Activated B cell treated with CpG ODN at 0.5 μM for 24 hours (primary cell): ENCODE data around the gene MRPS34. TPM values are rescaled to one million over a fixed set of nuclear protein-coding genes. Genes with fewer than 3 reads are reported as not detected.
"Not testable (repeated sequence)": the region's sequence is repeated elsewhere in the genome, so short reads cannot be mapped to it uniquely, and the experiment has no call there.

Experiments used
- ATAC-seq: fragments of 200-7000 bp; cut with Tn5 transposase; one replicate; pipeline ENCODE4 v1.10.0; 2021; ENCODE audit warnings: low read depth, mild to moderate bottlenecking, moderate library complexity
- CTCF ChIA-PET: fragments of 350-600 bp; sonication (Branson Sonifier 250); formaldehyde crosslinking; loops from one replicate; lab custom pipeline; 2021; ENCODE audit warnings: antibody characterized with exemption; lab: Charles Lee
- POLR2A ChIA-PET: fragments of 350-600 bp; sonication (Branson Sonifier 250); formaldehyde crosslinking; loops from one replicate; lab custom pipeline; 2021; ENCODE audit warnings: antibody characterized with exemption; lab: Charles Lee
- DNase-seq: peaks from one replicate; pipeline ENCODE4 v3.0.0; 2022
- H3K27ac Mint-ChIP-seq: one replicate; pipeline ENCODE4 v1.8.0; 2020; ENCODE audit warnings: mixed read lengths
- H3K27me3 Mint-ChIP-seq: one replicate; pipeline ENCODE4 v1.8.0; 2021; ENCODE audit warnings: mixed read lengths
- H3K36me3 Mint-ChIP-seq: one replicate; pipeline ENCODE4 v1.8.0; 2021; ENCODE audit warnings: low read depth, mixed read lengths
- H3K4me1 Mint-ChIP-seq: one replicate; pipeline ENCODE4 v1.8.0; 2021; ENCODE audit warnings: mixed read lengths
- H3K4me3 Mint-ChIP-seq: one replicate; pipeline ENCODE4 v1.8.0; 2020; ENCODE audit warnings: mild to moderate bottlenecking, mixed read lengths
- H3K9me3 Mint-ChIP-seq: one replicate; pipeline ENCODE4 v1.8.0; 2020; ENCODE audit warnings: mixed read lengths
- intact Hi-C: fragments of 100-400 bp; cut with micrococcal nuclease; formaldehyde crosslinking; loops from one replicate; pipeline ENCODE4 v1.15.1; 2024
- total RNA-seq: library from RNA; stranded (reverse); gene quantifications from 2 replicates; pipeline ENCODE4 v1.2.3, GENCODE V29; 2022
- TF ChIP-seq, protein P1 (sequence below): fragments of 200-600 bp; IDR thresholded peaks from one replicate; pipeline ENCODE4 v1.8.0; 2022; ENCODE audit warnings: antibody characterized with exemption, mild to moderate bottlenecking

The MRPS34 gene
- total RNA-seq, 1 donor from 2014 or later, result 60.9 TPM

- Mint-ChIP-seq H3K27me3 (no peaks in the 10 kb centered on the region), H3K4me1 (no peaks in the 10 kb centered on the region), H3K9me3 (no peaks in the 10 kb centered on the region), H3K27ac (no peak overlapping the region), H3K4me3 (no peak overlapping the region), H3K36me3 (peaks cover 27% of the 10 kb centered on the region)
- ChIA-PET CTCF (no interaction called here), POLR2A (interaction anchor here (0.6 kb wide), 2 partner anchors 23 to 420 kb away, joined by 3 to 11 read pairs; no protein-coding TSS in a partner anchor)
- DNase-seq (no peak), ATAC-seq (no peak)
- intact Hi-C loops, result no loop called here
- TF ChIP-seq, protein P1, sequence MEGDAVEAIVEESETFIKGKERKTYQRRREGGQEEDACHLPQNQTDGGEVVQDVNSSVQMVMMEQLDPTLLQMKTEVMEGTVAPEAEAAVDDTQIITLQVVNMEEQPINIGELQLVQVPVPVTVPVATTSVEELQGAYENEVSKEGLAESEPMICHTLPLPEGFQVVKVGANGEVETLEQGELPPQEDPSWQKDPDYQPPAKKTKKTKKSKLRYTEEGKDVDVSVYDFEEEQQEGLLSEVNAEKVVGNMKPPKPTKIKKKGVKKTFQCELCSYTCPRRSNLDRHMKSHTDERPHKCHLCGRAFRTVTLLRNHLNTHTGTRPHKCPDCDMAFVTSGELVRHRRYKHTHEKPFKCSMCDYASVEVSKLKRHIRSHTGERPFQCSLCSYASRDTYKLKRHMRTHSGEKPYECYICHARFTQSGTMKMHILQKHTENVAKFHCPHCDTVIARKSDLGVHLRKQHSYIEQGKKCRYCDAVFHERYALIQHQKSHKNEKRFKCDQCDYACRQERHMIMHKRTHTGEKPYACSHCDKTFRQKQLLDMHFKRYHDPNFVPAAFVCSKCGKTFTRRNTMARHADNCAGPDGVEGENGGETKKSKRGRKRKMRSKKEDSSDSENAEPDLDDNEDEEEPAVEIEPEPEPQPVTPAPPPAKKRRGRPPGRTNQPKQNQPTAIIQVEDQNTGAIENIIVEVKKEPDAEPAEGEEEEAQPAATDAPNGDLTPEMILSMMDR, result no peak
These were observed 32.0 kb downstream of the MRPS34 start for GRCh38 chr16:1740781-1741490.

DNA sequence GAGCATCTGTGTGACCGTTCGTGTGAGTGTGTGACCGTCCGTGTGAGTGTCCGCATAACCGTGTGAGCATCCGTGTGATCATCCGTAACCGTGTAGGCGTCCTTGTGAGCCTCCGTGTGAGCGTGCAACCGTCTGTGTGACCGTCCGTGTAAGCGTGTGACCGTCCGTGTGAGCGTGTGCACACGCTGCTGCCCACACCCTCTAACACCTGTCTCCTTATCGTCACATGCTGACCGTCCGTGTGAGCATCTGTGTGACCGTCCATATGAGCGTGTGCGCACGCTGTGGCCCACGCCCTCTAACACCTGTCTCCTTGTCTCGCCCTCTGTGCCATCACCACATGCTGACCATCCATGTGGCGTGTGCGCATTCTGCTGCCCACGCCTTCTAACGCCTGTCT, 32.7 kb downstream of the MRPS34 start:
- Mint-ChIP-seq H3K9me3 (no peaks in the 10 kb centered on the region), H3K4me3 (no peak overlapping the region), H3K36me3 (peaks cover 21% of the 10 kb centered on the region), H3K27ac (no peak overlapping the region), H3K4me1 (no peaks in the 10 kb centered on the region), H3K27me3 (no peaks in the 10 kb centered on the region)
- ATAC-seq, result no peak
- intact Hi-C loops, result no loop called here
- no peak for DNase-seq
- ChIA-PET CTCF (no interaction called here), POLR2A (no interaction called here)
- TF ChIP-seq, protein P1, result no peak

GRCh38 chr16:1734816-1735215, 38.1 kb downstream of the MRPS34 start:
- peaks cover 30% of the 10 kb centered on the region for H3K36me3 Mint-ChIP-seq
- TF ChIP-seq, protein P1, result no peak
- H3K4me1 Mint-ChIP-seq, result no peaks in the 10 kb centered on the region
- no peaks in the 10 kb centered on the region for H3K27me3 Mint-ChIP-seq
- ATAC-seq (no peak), DNase-seq (no peak)
- H3K9me3 Mint-ChIP-seq, result no peaks in the 10 kb centered on the region
- ChIA-PET POLR2A (no interaction called here), CTCF (no interaction called here)
- no peak overlapping the region for H3K4me3 Mint-ChIP-seq
- H3K27ac Mint-ChIP-seq, result no peak overlapping the region
- intact Hi-C loops, result no loop called here

- ATAC-seq (no peak), DNase-seq (no peak)
- intact Hi-C loops, result no loop called here
- H3K36me3 Mint-ChIP-seq, result peaks cover 37% of the 10 kb centered on the region
- CTCF ChIA-PET, result no interaction called here
- H3K4me3 Mint-ChIP-seq, result no peak overlapping the region
- POLR2A ChIA-PET, result no interaction called here
- H3K27ac Mint-ChIP-seq, result no peak overlapping the region
- H3K4me1 Mint-ChIP-seq, result no peaks in the 10 kb centered on the region
- TF ChIP-seq, protein P1, result no peak
- no peaks in the 10 kb centered on the region for H3K27me3 Mint-ChIP-seq
- no peaks in the 10 kb centered on the region for H3K9me3 Mint-ChIP-seq
These were observed 38.8 kb downstream of the MRPS34 start for GRCh38 chr16:1734123-1734522.

- intact Hi-C loops, H3K4me1 Mint-ChIP-seq, H3K27me3 Mint-ChIP-seq, DNase-seq, ATAC-seq, H3K4me3 Mint-ChIP-seq, H3K9me3 Mint-ChIP-seq, POLR2A ChIA-PET, H3K27ac Mint-ChIP-seq: not testable (repeated sequence)
- CTCF ChIA-PET, result interaction anchor here (1.7 kb wide), 1 partner anchor 9 kb away, joined by 7 read pairs; no protein-coding TSS in a partner anchor
- H3K36me3 Mint-ChIP-seq, result peaks cover 51% of the 10 kb centered on the region
These were observed 40.4 kb downstream of the MRPS34 start for GRCh38 chr16:1732551-1732987.
